Natural killer cell (primary cell): ENCODE results near the gene PRKG1. TPM values are rescaled to one million over a fixed set of nuclear protein-coding genes. Genes with fewer than 3 reads are reported as not detected.

Experiments used
- ATAC-seq, 3 donors: fragments of 150-1000 bp in 2 of 3; fragments of 200-7000 bp in 1 of 3; cut with Tn5 transposase; 1 replicate in 1 of 3; 2 replicates in 2 of 3; pipeline ENCODE4 v1.10.0; 2021; ENCODE audit warnings: mild to moderate bottlenecking in 2 of 3, moderate library complexity in 2 of 3
- DNase-seq, 2 donors: peaks; one replicate each; pipeline versions ENCODE4 v3.0.0 to v3.0.0-alpha.2; 2013 to 2021; ENCODE audit warnings: mixed read lengths in 1 of 2
- H3K27ac ChIP-seq: one replicate; pipeline ENCODE4 v1.5.1; 2013; ENCODE audit warnings: mild to moderate bottlenecking, low read length
- H3K27me3 ChIP-seq: one replicate; pipeline ENCODE4 v1.6.1; 2013; ENCODE audit warnings: low read length; ENCODE audit not compliant: control insufficient read depth, insufficient read depth
- H3K36me3 ChIP-seq: one replicate; pipeline ENCODE4 v1.6.1; 2013; ENCODE audit warnings: low read length; ENCODE audit not compliant: control insufficient read depth, insufficient read depth
- H3K4me1 ChIP-seq: one replicate; pipeline ENCODE4 v1.6.1; 2013; ENCODE audit warnings: low read length; ENCODE audit not compliant: control insufficient read depth, insufficient read depth
- H3K4me3 ChIP-seq: one replicate; pipeline ENCODE4 v1.5.1; 2013; ENCODE audit warnings: low read length
- H3K9me3 ChIP-seq: one replicate; pipeline ENCODE4 v1.6.1; 2013; ENCODE audit warnings: low read length; ENCODE audit not compliant: control insufficient read depth, insufficient read depth
- H3K27ac Mint-ChIP-seq, 2 donors: one replicate each; pipeline ENCODE4 v1.8.0; 2022; ENCODE audit warnings: mild to moderate bottlenecking in 2 of 2, mixed read lengths in 2 of 2, moderate library complexity in 1 of 2
- H3K27me3 Mint-ChIP-seq, 2 donors: one replicate each; pipeline ENCODE4 v1.8.0; 2022; ENCODE audit warnings: low read depth in 2 of 2, mixed read lengths in 2 of 2
- H3K36me3 Mint-ChIP-seq: one replicate; pipeline ENCODE4 v1.8.0; 2022; ENCODE audit warnings: mixed read lengths
- H3K4me1 Mint-ChIP-seq, 2 donors: one replicate each; pipeline ENCODE4 v1.8.0; 2022; ENCODE audit warnings: mixed read lengths in 2 of 2
- H3K4me3 Mint-ChIP-seq: one replicate; pipeline ENCODE4 v1.8.0; 2022; ENCODE audit warnings: mild to moderate bottlenecking, moderate library complexity, mixed read lengths
- H3K9me3 Mint-ChIP-seq, 2 donors: one replicate each; pipeline ENCODE4 v1.8.0; 2022; ENCODE audit warnings: mixed read lengths in 2 of 2
- WGBS: methylation state at CpG from one replicate; pipeline ENCODE4 v1.1.7; 2013; ENCODE audit warnings: missing lambda C conversion rate; ENCODE audit not compliant: insufficient coverage; 5-methylcytosine and 5-hydroxymethylcytosine counted together
- intact Hi-C: fragments of 100-400 bp; cut with micrococcal nuclease; formaldehyde crosslinking; loops from one replicate; pipeline ENCODE4 v1.14.2; 2022
- total RNA-seq, 4 donors: library from RNA; stranded (reverse); fragments of 120-200 nt in 1 of 4; gene quantifications; one replicate each; pipeline versions ENCODE4 v1.2.3 to v1.2.4, GENCODE V29; 2013 to 2022
- TF ChIP-seq, protein P1 (sequence below): fragments of 200-600 bp; IDR thresholded peaks from one replicate; pipeline ENCODE4 v1.8.0; 2022; ENCODE audit warnings: antibody characterized with exemption

The PRKG1 gene
- total RNA-seq, 3 donors from 2014 or later (not counting 1 experiment from before 2014, with no cell fraction given): 0.23 to 0.41 (median 0.35) TPM

DNA sequence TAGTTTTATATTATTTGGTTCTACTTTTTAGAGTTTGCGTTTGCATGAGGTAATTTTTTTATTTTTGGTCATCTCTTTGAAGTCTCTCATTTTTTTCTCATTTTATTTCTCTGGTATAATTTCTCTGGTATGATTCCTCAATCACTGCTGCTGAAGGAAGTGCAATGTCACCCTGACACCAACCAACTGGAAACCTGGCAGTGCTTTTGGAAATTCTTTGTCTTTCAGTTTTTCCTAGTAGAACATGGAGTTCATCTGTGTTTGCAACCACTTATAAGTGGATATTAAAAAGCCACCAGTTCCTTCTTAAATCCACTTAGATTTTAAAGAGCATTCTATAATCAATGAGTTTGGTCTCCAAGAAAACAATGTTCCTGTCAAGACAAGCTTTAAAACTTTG is 291.8 kb downstream of the PRKG1 start:
- no peaks in the 10 kb centered on the region for H3K36me3 ChIP-seq
- DNase-seq: no peak
- no peak for ATAC-seq
- peaks cover 6 to 7% of the 10 kb centered on the region in 2 donors for H3K27me3 Mint-ChIP-seq
- H3K4me3 Mint-ChIP-seq: no peak overlapping the region
- no peaks in the 10 kb centered on the region for H3K27me3 ChIP-seq
- H3K9me3 Mint-ChIP-seq: no peaks in the 10 kb centered on the region
- H3K4me1 Mint-ChIP-seq: no peaks in the 10 kb centered on the region
- H3K27ac ChIP-seq: no peak overlapping the region
- no peaks in the 10 kb centered on the region for H3K36me3 Mint-ChIP-seq
- H3K4me1 ChIP-seq: no peaks in the 10 kb centered on the region
- WGBS: no CpG with 5 or more reads among the region's 1 CpG
- H3K27ac Mint-ChIP-seq: no peak overlapping the region
- no peak overlapping the region for H3K4me3 ChIP-seq
- intact Hi-C loops: no loop called here
- TF ChIP-seq, protein P1, sequence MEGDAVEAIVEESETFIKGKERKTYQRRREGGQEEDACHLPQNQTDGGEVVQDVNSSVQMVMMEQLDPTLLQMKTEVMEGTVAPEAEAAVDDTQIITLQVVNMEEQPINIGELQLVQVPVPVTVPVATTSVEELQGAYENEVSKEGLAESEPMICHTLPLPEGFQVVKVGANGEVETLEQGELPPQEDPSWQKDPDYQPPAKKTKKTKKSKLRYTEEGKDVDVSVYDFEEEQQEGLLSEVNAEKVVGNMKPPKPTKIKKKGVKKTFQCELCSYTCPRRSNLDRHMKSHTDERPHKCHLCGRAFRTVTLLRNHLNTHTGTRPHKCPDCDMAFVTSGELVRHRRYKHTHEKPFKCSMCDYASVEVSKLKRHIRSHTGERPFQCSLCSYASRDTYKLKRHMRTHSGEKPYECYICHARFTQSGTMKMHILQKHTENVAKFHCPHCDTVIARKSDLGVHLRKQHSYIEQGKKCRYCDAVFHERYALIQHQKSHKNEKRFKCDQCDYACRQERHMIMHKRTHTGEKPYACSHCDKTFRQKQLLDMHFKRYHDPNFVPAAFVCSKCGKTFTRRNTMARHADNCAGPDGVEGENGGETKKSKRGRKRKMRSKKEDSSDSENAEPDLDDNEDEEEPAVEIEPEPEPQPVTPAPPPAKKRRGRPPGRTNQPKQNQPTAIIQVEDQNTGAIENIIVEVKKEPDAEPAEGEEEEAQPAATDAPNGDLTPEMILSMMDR: no peak
- H3K9me3 ChIP-seq: no peaks in the 10 kb centered on the region

DNA sequence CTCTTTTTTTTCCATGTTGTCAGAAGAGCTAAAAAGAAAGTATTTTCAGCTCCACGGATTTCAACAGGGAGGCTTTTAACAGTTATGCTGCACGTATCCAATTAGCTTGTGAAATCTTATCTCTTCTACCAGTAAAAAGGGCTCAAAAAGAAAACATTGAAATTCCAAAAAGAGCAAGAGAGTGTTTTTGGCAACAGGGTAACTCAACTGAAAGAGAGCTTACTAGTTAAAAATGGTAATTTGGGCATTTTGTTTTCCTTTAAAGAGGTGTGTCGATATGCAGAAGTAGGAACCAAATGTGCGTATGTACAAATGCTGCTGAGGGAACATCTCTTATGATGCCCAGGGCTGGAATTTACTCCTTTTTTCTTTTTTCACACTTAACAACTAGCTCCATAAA is 292.8 kb downstream of the PRKG1 start:
- no peaks in the 10 kb centered on the region for H3K36me3 ChIP-seq
- H3K27ac ChIP-seq: no peak overlapping the region
- no peak overlapping the region for H3K27ac Mint-ChIP-seq
- H3K4me3 ChIP-seq: no peak overlapping the region
- H3K4me1 Mint-ChIP-seq: no peaks in the 10 kb centered on the region
- H3K36me3 Mint-ChIP-seq: no peaks in the 10 kb centered on the region
- TF ChIP-seq, protein P1: no peak
- H3K27me3 ChIP-seq: no peaks in the 10 kb centered on the region
- no peak overlapping the region for H3K4me3 Mint-ChIP-seq
- no peaks in the 10 kb centered on the region for H3K9me3 Mint-ChIP-seq
- 80% methylated on average over 4 of the region's 4 CpGs for WGBS
- no peaks in the 10 kb centered on the region for H3K9me3 ChIP-seq
- H3K4me1 ChIP-seq: no peaks in the 10 kb centered on the region
- intact Hi-C loops: no loop called here
- DNase-seq (no peak), ATAC-seq (no peak)
- H3K27me3 Mint-ChIP-seq: peaks cover 6 to 7% of the 10 kb centered on the region in 2 donors

DNA sequence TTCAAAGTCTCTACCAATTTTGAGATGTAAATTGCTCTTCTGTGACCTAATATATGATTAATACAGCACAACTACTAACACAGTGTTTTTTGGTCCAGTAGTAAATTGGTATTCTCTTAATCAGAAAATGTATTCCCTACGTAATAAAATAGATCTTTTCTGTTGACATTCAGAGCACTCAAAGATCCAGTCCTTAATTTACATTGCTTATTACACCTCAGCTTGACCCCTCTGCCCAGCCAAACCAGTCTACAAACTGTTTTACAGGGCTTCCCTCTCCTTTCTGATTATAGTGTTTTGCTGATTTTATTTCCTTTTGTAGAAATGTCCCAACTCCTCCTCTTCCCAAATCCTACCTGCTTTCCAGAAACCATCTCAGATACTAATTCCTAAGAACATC is 293.4 kb downstream of the PRKG1 start:
- WGBS: 94% methylated on average over 1 of the region's 1 CpG
- intact Hi-C loops: no loop called here
- no peaks in the 10 kb centered on the region for H3K36me3 Mint-ChIP-seq
- TF ChIP-seq, protein P1: no peak
- no peak for DNase-seq
- H3K9me3 Mint-ChIP-seq: no peaks in the 10 kb centered on the region
- H3K9me3 ChIP-seq: no peaks in the 10 kb centered on the region
- H3K4me1 ChIP-seq: no peaks in the 10 kb centered on the region
- no peak overlapping the region for H3K4me3 Mint-ChIP-seq
- H3K4me1 Mint-ChIP-seq: no peaks in the 10 kb centered on the region
- H3K27me3 ChIP-seq: no peaks in the 10 kb centered on the region
- ATAC-seq: no peak
- no peak overlapping the region for H3K27ac Mint-ChIP-seq
- peaks cover 6 to 7% of the 10 kb centered on the region in 2 donors for H3K27me3 Mint-ChIP-seq
- no peaks in the 10 kb centered on the region for H3K36me3 ChIP-seq
- no peak overlapping the region for H3K4me3 ChIP-seq
- no peak overlapping the region for H3K27ac ChIP-seq

DNA sequence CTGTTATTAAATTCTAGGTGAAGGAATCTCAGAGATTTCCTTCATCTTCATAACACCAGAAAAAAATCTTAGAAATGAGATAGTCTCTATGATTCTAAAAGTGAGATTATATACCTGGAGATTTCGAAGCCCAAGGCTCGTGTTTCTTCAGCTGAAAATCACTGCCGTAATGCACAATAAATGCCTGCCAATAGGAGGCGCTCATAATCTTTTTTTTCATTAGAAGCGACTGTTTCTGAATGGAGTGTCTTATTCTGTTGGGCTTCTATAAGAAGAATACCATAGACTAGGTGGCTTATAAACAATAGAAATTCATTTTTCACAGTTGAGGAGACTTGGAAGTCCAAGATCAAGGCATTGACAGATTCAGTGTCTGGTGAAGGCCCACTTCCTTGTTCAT is 294.7 kb downstream of the PRKG1 start:
- H3K9me3 Mint-ChIP-seq: no peaks in the 10 kb centered on the region
- no peaks in the 10 kb centered on the region for H3K27me3 ChIP-seq
- no peak overlapping the region for H3K4me3 ChIP-seq
- TF ChIP-seq, protein P1: no peak
- intact Hi-C loops: no loop called here
- no peaks in the 10 kb centered on the region for H3K4me1 Mint-ChIP-seq
- no peak overlapping the region for H3K27ac ChIP-seq
- H3K4me1 ChIP-seq: no peaks in the 10 kb centered on the region
- H3K36me3 Mint-ChIP-seq: no peaks in the 10 kb centered on the region
- 81% methylated on average over 4 of the region's 5 CpGs for WGBS
- no peak for DNase-seq
- no peak overlapping the region for H3K4me3 Mint-ChIP-seq
- H3K27me3 Mint-ChIP-seq: peaks cover 6 to 7% of the 10 kb centered on the region in 2 donors
- no peak overlapping the region for H3K27ac Mint-ChIP-seq
- no peak for ATAC-seq
- H3K9me3 ChIP-seq: no peaks in the 10 kb centered on the region
- H3K36me3 ChIP-seq: no peaks in the 10 kb centered on the region
